GM23338 (cell line): Measurements from ENCODE around the gene CPSF4L.

ENCODE experiments used
- CREB1 ChIP-seq: fragments of 250-450 bp; sonication (Bioruptor Pico); IDR thresholded peaks from 2 replicates; pipeline ENCODE4 v1.5.0; 2020; ENCODE audit warnings: low read depth, mild to moderate bottlenecking, moderate library complexity
- CTCF ChIP-seq, 2 experiments: fragments of 200-600 bp in 1 of 2; sonication (generic) in 1 of 2; conservative IDR thresholded peaks; 2 replicates each; pipeline versions ENCODE4 v1.5.1 to v1.6.1; 2016 to 2017; ENCODE audit warnings: antibody characterized with exemption in 2 of 2, low read depth in 2 of 2, mild to moderate bottlenecking in 2 of 2, moderate library complexity in 1 of 2
- EZH2 ChIP-seq: fragments of 200-600 bp; sonication (generic); IDR thresholded peaks from one replicate; pipeline ENCODE4 v1.8.0; 2017; ENCODE audit warnings: antibody characterized with exemption, mild to moderate bottlenecking, low read depth; ENCODE audit not compliant: unreplicated experiment
- EZH2phosphoT487 ChIP-seq: fragments of 200-600 bp; sonication (generic); IDR thresholded peaks from one replicate; pipeline ENCODE4 v1.8.1; 2018; ENCODE audit warnings: antibody characterized with exemption; ENCODE audit not compliant: unreplicated experiment
- POLR2AphosphoS5 ChIP-seq: IDR thresholded peaks from 2 replicates; pipeline ENCODE4 v1.6.1; 2016; ENCODE audit warnings: antibody characterized with exemption, low read depth
- REST ChIP-seq: IDR thresholded peaks from one replicate; pipeline ENCODE4 v1.6.1; 2018; ENCODE audit warnings: antibody characterized with exemption; ENCODE audit not compliant: unreplicated experiment

GRCh38 chr17:73261617-73261951 is at the start of gene CPSF4L:
- no peak for TF ChIP-seq EZH2
- no peak for TF ChIP-seq CREB1 (CRISPR knock-in tag)
- TF ChIP-seq CTCF (conservative IDR thresholded peaks at IDR 0.05; ENCODE audit: low read depth in 2 of 2): no peak
- TF ChIP-seq POLR2AphosphoS5: no peak
- no peak for TF ChIP-seq REST
- no peak for TF ChIP-seq EZH2phosphoT487
